GM23338 (cell line): ENCODE measurements around the gene TLCD4.

Experiments
- CREB1 ChIP-seq: fragments of 250-450 bp; sonication (Bioruptor Pico); IDR thresholded peaks from 2 replicates; pipeline ENCODE4 v1.5.0; 2020; ENCODE audit warnings: low read depth, mild to moderate bottlenecking, moderate library complexity
- EZH2 ChIP-seq: fragments of 200-600 bp; sonication (generic); IDR thresholded peaks from one replicate; pipeline ENCODE4 v1.8.0; 2017; ENCODE audit warnings: antibody characterized with exemption, mild to moderate bottlenecking, low read depth; ENCODE audit not compliant: unreplicated experiment
- EZH2phosphoT487 ChIP-seq: fragments of 200-600 bp; sonication (generic); IDR thresholded peaks from one replicate; pipeline ENCODE4 v1.8.1; 2018; ENCODE audit warnings: antibody characterized with exemption; ENCODE audit not compliant: unreplicated experiment
- POLR2AphosphoS5 ChIP-seq: IDR thresholded peaks from 2 replicates; pipeline ENCODE4 v1.6.1; 2016; ENCODE audit warnings: antibody characterized with exemption, low read depth
- STAT1 ChIP-seq: IDR thresholded peaks from one replicate; pipeline ENCODE4 v1.6.1; 2016; ENCODE audit warnings: antibody characterized with exemption; ENCODE audit not compliant: unreplicated experiment
- ZNF331 ChIP-seq: fragments of 250-450 bp; sonication (Bioruptor Pico); IDR thresholded peaks from 2 replicates; pipeline ENCODE4 v1.5.0; 2020; ENCODE audit warnings: low read depth, mild to moderate bottlenecking, moderate library complexity
- TF ChIP-seq, protein P1 (sequence below), 2 experiments: fragments of 200-600 bp in 1 of 2; sonication (generic) in 1 of 2; conservative IDR thresholded peaks; 2 replicates each; pipeline versions ENCODE4 v1.5.1 to v1.6.1; 2016 to 2017; ENCODE audit warnings: antibody characterized with exemption in 2 of 2, low read depth in 2 of 2, mild to moderate bottlenecking in 2 of 2, moderate library complexity in 1 of 2
- TF ChIP-seq, protein P2 (sequence below): IDR thresholded peaks from one replicate; pipeline ENCODE4 v1.6.1; 2018; ENCODE audit warnings: antibody characterized with exemption; ENCODE audit not compliant: unreplicated experiment

DNA sequence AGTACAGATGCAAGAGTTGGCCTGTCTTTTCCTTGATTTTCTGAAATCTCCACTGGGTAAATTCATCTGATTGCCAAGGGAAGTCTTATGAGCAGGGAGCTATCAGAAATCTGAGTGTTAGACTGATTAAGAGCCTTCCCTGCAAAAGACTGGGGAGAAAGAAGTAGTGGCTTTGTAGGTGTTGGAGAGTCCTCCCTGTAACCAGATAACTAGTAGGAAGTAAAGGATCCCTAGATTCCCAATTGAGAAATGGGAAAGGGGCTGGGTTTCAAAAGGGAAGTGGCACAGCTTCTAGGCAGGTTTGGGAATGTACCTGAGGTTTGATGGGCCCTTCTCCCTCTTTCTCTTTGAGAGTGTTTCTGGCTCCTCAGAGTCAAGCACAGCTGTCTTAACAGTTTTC lies 2.1 kb downstream of the TLCD4 start:
- TF ChIP-seq, protein P1, sequence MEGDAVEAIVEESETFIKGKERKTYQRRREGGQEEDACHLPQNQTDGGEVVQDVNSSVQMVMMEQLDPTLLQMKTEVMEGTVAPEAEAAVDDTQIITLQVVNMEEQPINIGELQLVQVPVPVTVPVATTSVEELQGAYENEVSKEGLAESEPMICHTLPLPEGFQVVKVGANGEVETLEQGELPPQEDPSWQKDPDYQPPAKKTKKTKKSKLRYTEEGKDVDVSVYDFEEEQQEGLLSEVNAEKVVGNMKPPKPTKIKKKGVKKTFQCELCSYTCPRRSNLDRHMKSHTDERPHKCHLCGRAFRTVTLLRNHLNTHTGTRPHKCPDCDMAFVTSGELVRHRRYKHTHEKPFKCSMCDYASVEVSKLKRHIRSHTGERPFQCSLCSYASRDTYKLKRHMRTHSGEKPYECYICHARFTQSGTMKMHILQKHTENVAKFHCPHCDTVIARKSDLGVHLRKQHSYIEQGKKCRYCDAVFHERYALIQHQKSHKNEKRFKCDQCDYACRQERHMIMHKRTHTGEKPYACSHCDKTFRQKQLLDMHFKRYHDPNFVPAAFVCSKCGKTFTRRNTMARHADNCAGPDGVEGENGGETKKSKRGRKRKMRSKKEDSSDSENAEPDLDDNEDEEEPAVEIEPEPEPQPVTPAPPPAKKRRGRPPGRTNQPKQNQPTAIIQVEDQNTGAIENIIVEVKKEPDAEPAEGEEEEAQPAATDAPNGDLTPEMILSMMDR (conservative IDR thresholded peaks at IDR 0.05; ENCODE audit: low read depth in 2 of 2) = no peak
- TF ChIP-seq ZNF331 (CRISPR knock-in tag) (no peak), EZH2 (no peak), POLR2AphosphoS5 (no peak), CREB1 (no peak), EZH2phosphoT487 (no peak), STAT1 (no peak)
- TF ChIP-seq, protein P2, sequence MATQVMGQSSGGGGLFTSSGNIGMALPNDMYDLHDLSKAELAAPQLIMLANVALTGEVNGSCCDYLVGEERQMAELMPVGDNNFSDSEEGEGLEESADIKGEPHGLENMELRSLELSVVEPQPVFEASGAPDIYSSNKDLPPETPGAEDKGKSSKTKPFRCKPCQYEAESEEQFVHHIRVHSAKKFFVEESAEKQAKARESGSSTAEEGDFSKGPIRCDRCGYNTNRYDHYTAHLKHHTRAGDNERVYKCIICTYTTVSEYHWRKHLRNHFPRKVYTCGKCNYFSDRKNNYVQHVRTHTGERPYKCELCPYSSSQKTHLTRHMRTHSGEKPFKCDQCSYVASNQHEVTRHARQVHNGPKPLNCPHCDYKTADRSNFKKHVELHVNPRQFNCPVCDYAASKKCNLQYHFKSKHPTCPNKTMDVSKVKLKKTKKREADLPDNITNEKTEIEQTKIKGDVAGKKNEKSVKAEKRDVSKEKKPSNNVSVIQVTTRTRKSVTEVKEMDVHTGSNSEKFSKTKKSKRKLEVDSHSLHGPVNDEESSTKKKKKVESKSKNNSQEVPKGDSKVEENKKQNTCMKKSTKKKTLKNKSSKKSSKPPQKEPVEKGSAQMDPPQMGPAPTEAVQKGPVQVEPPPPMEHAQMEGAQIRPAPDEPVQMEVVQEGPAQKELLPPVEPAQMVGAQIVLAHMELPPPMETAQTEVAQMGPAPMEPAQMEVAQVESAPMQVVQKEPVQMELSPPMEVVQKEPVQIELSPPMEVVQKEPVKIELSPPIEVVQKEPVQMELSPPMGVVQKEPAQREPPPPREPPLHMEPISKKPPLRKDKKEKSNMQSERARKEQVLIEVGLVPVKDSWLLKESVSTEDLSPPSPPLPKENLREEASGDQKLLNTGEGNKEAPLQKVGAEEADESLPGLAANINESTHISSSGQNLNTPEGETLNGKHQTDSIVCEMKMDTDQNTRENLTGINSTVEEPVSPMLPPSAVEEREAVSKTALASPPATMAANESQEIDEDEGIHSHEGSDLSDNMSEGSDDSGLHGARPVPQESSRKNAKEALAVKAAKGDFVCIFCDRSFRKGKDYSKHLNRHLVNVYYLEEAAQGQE = no peak
